Retinal pigment epithelial cell (primary cell): ENCODE measurements around the gene CHD1.

Experiments used
- DNase-seq: peaks from one replicate; pipeline ENCODE4 v3.0.0-alpha.2; 2010; ENCODE audit warnings: low read depth
- H3K4me3 ChIP-seq: 2 replicates; pipeline ENCODE4 v1.5.1; 2011; ENCODE audit warnings: mild to moderate bottlenecking, low read length, control low read depth, moderate library complexity
- CTCF ChIP-seq: conservative IDR thresholded peaks from 2 replicates; pipeline ENCODE4 v1.5.1; 2011; ENCODE audit warnings: low read depth, low read length, control low read depth, inconsistent platforms

Gene CHD1

GRCh38 chr5:98872674-98873073 lies 56.1 kb downstream of the CHD1 start:
- no peak for TF ChIP-seq CTCF
- DNase-seq, result peak; percentile 5
- no peak overlapping the region for H3K4me3 ChIP-seq

GRCh38 chr5:98865690-98866089 lies 63.1 kb downstream of the CHD1 start:
- no peak for TF ChIP-seq CTCF
- peak; percentile 24 for DNase-seq
- no peak overlapping the region for H3K4me3 ChIP-seq

GRCh38 chr5:98847054-98847453 lies 81.8 kb downstream of the CHD1 start:
- TF ChIP-seq CTCF, result no peak
- H3K4me3 ChIP-seq, result no peak overlapping the region
- no peak for DNase-seq

DNA sequence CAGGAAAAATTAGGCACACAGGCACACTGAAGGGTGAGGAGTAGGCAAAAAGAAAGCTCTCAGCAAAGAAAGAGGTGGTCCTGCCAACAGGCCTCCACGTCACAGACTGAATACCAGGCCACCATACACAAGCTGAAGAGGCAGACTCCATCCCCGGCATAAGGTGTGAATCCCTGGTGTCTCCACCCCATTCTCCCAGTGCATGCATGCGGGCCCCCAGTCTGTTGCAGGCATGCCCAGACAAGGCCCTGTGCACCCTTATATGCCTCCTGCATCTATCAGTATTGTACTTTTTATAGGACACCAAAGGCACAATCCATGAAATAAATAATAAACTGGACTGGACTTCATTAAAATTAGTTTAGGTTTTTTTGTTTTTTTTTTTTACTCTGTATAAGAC lies 82.3 kb downstream of the CHD1 start:
- DNase-seq, result no peak
- TF ChIP-seq CTCF, result no peak
- no peak overlapping the region for H3K4me3 ChIP-seq

GRCh38 chr5:98845878-98846277 lies 82.9 kb downstream of the CHD1 start:
- H3K4me3 ChIP-seq, result no peak overlapping the region
- no peak for TF ChIP-seq CTCF

GRCh38 chr5:98844865-98845264 lies 83.9 kb downstream of the CHD1 start:
- no peak for DNase-seq
- TF ChIP-seq CTCF, result no peak
- H3K4me3 ChIP-seq, result no peak overlapping the region

More at GRCh38 chr5:98845878-98846277, 82.9 kb downstream of the CHD1 start:
- no peak for DNase-seq

GRCh38 chr5:98843481-98843880 lies 85.3 kb downstream of the CHD1 start:
- TF ChIP-seq CTCF, result no peak
- DNase-seq, result no peak
- H3K4me3 ChIP-seq, result no peak overlapping the region
